Pancreas (tissue), 10 donors: ENCODE measurements around the gene CASP1. TPM values are rescaled to one million over a fixed set of nuclear protein-coding genes. Genes with fewer than 3 reads are reported as not detected.
"Not testable (repeated sequence)": the region's sequence is repeated elsewhere in the genome, so short reads cannot be mapped to it uniquely, and the experiment has no call there.

ENCODE experiments used
- ATAC-seq, 4 donors: fragments of 200-7000 bp; cut with Tn5 transposase; one replicate each; pipeline versions ENCODE4 v1.8.0 to v1.9.1; 2020; ENCODE audit warnings: mild to moderate bottlenecking in 4 of 4, moderate library complexity in 4 of 4
- DNase-seq, 6 donors: peaks; one replicate each; pipeline ENCODE4 v3.0.0-alpha.2; 2020
- FAIRE-seq: peaks from 2 replicates; lab custom pipeline; 2012; peaks lifted over from hg19 to GRCh38; lab: Jason Lieb, UNC
- H3K27ac ChIP-seq, 4 donors: fragments of 200-600 bp; sonication (generic); 1 replicate in 3 of 4; 2 replicates in 1 of 4; pipeline versions ENCODE4 v1.5.0 to v1.8.0; 2020
- H3K27me3 ChIP-seq, 4 donors: fragments of 200-600 bp; one replicate each; pipeline ENCODE4 v1.8.0; 2021
- H3K36me3 ChIP-seq, 3 donors: fragments of 200-600 bp; sonication (generic) in 1 of 3; one replicate each; pipeline versions ENCODE4 v1.5.0 to v1.8.0; 2020 to 2021
- H3K4me1 ChIP-seq, 3 donors: fragments of 200-600 bp; one replicate each; pipeline ENCODE4 v1.8.0; 2021
- H3K4me3 ChIP-seq, 4 donors: fragments of 200-600 bp; sonication (generic) in 2 of 4; one replicate each; pipeline versions ENCODE4 v1.5.0 to v1.8.0; 2020 to 2021
- H3K9me3 ChIP-seq, 4 donors: fragments of 200-600 bp; one replicate each; pipeline ENCODE4 v1.8.0; 2021
- WGBS, 2 donors: extraction: QIAGEN DNeasy Blood & Tissue Kit; methylation state at CpG; one replicate each; pipeline ENCODE4 v1.1.7; 2013; 5-methylcytosine and 5-hydroxymethylcytosine counted together
- intact Hi-C, 3 donors: fragments of 100-400 bp; cut with DNase I; formaldehyde crosslinking; loops; one replicate each; pipeline versions ENCODE4 v1.11.1 to v1.14.2; 2022
- polyA plus RNA-seq, 2 donors: library from polyadenylated mRNA; stranded (reverse); fragments of 200-250 nt; gene quantifications; one replicate each; pipeline ENCODE4 v1.2.3, GENCODE V29; 2013
- total RNA-seq, 6 donors: library from RNA; stranded (reverse); fragmentation: NEBNext Ultra II Directional in 4 of 6; extraction: Animal tissue kit (Norgen Biotek cat#: 25700) in 4 of 6; gene quantifications; one replicate each; pipeline versions ENCODE4 v1.2.1 to v1.2.4, GENCODE V29; 2021 to 2023
- TF ChIP-seq, protein P1 (sequence below), 4 donors: fragments of 200-600 bp; sonication (generic) in 3 of 4; IDR thresholded peaks; one replicate each; pipeline versions ENCODE4 v1.5.0 to v1.8.0; 2021; ENCODE audit warnings: antibody characterized with exemption in 4 of 4
- donor health status: healthy with polysubstance abuse.
- donor health status: DM: no; HTN: no; CAD: no; lungs with moderate emphysema.
- donor health status: DM: no; HTN: no; CAD: no.
- donor health status: control.
- donor health status: control.
- donor health status: Bipolar disorder and iron deficiency.
- donor health status: DM: yes; HTN: yes; CAD: no.
- donor health status: DM: no; HTN: no; CAD: no.
- donor health status: DM: no; HTN: no; CAD: no.
- donor health status: DM: yes; HTN: yes; CAD: no.

CASP1 gene
- total and polyA plus RNA-seq, 8 donors = 1.9 to 17.4 (median 5.4) TPM

DNA sequence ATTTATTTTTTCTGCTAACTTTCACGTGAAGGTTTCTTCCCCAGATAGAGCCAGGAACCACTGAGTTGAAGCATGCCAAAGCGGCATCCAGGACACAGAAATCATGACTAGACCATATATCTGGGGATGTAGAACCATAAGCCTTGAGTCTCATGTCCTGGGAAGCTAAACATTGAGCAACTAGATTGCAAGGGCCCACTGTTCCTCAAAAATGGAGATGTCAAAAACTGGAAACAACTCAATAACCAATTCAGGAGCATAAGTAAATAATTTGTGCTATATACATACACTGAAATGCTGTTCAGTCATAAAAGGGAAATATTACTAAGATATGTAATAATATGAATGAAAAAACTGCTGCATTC lies 39.2 kb upstream of the CASP1 start:
- ATAC-seq (no peak), FAIRE-seq (no peak), DNase-seq (no peak)
- intact Hi-C loops = no loop called here
- WGBS, 2 donors = 85 to 88% methylated on average over 2 of the region's 2 CpGs
- H3K36me3 ChIP-seq = no peaks in the 10 kb centered on the region
- no peaks in the 10 kb centered on the region for H3K9me3 ChIP-seq
- no peak overlapping the region for H3K27ac ChIP-seq
- H3K27me3 ChIP-seq = no peaks in the 10 kb centered on the region
- peaks cover 0 to 6% (median 4%) of the 10 kb centered on the region in 3 donors for H3K4me1 ChIP-seq
- TF ChIP-seq, protein P1, sequence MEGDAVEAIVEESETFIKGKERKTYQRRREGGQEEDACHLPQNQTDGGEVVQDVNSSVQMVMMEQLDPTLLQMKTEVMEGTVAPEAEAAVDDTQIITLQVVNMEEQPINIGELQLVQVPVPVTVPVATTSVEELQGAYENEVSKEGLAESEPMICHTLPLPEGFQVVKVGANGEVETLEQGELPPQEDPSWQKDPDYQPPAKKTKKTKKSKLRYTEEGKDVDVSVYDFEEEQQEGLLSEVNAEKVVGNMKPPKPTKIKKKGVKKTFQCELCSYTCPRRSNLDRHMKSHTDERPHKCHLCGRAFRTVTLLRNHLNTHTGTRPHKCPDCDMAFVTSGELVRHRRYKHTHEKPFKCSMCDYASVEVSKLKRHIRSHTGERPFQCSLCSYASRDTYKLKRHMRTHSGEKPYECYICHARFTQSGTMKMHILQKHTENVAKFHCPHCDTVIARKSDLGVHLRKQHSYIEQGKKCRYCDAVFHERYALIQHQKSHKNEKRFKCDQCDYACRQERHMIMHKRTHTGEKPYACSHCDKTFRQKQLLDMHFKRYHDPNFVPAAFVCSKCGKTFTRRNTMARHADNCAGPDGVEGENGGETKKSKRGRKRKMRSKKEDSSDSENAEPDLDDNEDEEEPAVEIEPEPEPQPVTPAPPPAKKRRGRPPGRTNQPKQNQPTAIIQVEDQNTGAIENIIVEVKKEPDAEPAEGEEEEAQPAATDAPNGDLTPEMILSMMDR (IDR thresholded peaks at IDR 0.05) = no peak
- H3K4me3 ChIP-seq = no peak overlapping the region

DNA sequence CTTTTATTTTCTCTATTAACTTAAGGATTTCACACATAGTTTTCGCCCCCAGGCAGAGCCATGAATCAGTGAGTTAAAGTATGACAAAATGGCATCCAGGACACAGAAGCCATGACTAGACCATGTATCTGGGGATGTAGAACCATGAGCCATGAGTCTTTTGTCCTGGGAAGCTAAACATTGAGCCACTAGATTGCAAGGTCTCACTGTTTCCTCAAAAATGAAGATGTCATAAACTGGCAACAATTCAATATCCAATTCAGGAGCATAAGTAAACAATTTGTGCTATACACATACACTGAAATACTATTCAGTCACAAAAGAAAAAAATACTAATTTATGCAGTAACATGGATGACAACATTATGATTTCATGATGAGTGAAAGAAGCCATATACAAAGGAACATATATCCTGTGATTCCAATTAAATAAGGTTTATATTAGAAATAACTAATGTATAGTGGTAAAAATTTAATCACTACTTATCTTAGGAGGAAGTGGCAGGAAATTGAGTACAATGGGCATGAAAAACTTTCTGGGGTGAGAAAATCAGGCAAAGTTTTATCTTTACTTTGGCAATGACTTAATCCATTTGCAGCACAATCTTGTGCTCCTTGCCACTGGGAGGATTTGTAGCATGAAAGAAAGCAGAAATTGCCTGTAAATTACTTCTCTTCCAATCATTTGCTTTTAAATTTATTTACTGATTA lies 38.7 kb upstream of the CASP1 start:
- TF ChIP-seq, protein P1 (IDR thresholded peaks at IDR 0.05) = no peak
- H3K27ac ChIP-seq = no peak overlapping the region
- no peak for ATAC-seq
- no peak for DNase-seq
- no peaks in the 10 kb centered on the region for H3K9me3 ChIP-seq
- WGBS, 2 donors = 63 to 82% methylated on average over 1 of the region's 1 CpG
- FAIRE-seq = no peak
- H3K4me3 ChIP-seq = no peak overlapping the region
- H3K36me3 ChIP-seq = no peaks in the 10 kb centered on the region
- intact Hi-C loops = no loop called here
- H3K4me1 ChIP-seq = peaks cover 0 to 6% (median 4%) of the 10 kb centered on the region in 3 donors
- no peaks in the 10 kb centered on the region for H3K27me3 ChIP-seq

DNA sequence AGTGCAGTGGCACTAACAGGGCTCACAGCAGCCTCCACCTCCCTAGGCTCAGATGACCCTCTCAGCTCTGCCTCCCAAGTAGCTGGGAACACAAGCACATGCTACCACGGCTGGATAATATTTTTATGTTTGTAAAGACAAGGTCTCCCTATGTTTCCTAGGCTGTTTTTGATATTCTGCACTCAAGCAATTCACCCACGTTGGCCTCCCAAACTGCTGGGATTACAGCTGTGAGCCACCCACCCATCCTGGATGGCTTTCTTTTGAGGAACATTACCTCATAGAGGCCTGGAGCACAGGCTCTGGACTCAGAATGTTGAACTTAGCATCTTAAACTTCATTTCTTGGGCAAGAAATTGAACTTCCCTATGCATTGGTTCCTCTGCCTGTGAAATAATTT lies 37.1 kb upstream of the CASP1 start:
- H3K27me3 ChIP-seq, H3K4me1 ChIP-seq, H3K27ac ChIP-seq, H3K9me3 ChIP-seq, intact Hi-C loops, DNase-seq, H3K36me3 ChIP-seq, FAIRE-seq, H3K4me3 ChIP-seq, ATAC-seq: not testable (repeated sequence)
- 44 to 69% methylated on average over 1 of the region's 2 CpGs for WGBS, 2 donors

GRCh38 chr11:105071089-105071732 lies 36.3 kb upstream of the CASP1 start:
- H3K27me3 ChIP-seq = no peaks in the 10 kb centered on the region
- intact Hi-C loops = no loop called here
- no peaks in the 10 kb centered on the region for H3K36me3 ChIP-seq
- FAIRE-seq (no peak), ATAC-seq (no peak), DNase-seq (no peak)
- peaks cover 0 to 4% (median 2%) of the 10 kb centered on the region in 3 donors for H3K4me1 ChIP-seq
- 83 to 86% methylated on average over 4 of the region's 4 CpGs for WGBS, 2 donors
- H3K9me3 ChIP-seq = no peaks in the 10 kb centered on the region
- TF ChIP-seq, protein P1 (IDR thresholded peaks at IDR 0.05) = no peak
- no peak overlapping the region for H3K4me3 ChIP-seq
- no peak overlapping the region for H3K27ac ChIP-seq

DNA sequence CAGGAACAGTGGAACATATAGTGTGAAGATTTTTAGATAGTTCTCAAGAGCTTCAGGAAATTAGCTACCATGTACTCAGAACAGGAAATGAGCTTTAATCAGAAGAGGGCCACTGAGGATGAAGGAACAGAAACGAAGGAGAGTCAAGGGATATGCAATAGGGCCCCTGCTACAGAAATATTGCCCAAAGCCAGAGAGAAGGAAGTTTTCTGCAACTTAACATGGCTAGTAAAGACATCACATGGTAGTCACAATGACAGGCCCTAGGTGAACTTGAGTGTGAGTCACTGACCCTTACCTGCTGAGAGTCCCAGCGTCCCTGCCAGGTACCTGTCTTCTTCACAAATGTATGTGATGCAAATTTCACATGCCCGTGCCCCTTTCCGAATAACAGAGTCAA lies 35.4 kb upstream of the CASP1 start:
- TF ChIP-seq, protein P1 (IDR thresholded peaks at IDR 0.05) = no peak
- DNase-seq = no peak
- Histone ChIP-seq H3K9me3 (no peaks in the 10 kb centered on the region), H3K4me3 (no peak overlapping the region), H3K27me3 (no peaks in the 10 kb centered on the region), H3K27ac (no peak overlapping the region), H3K36me3 (no peaks in the 10 kb centered on the region), H3K4me1 (no peaks in the 10 kb centered on the region)
- no peak for FAIRE-seq
- WGBS, 2 donors = 88 to 91% methylated on average over 4 of the region's 4 CpGs
- no peak for ATAC-seq
- intact Hi-C loops = no loop called here

- DNase-seq, H3K4me1 ChIP-seq, H3K27me3 ChIP-seq, H3K36me3 ChIP-seq, intact Hi-C loops, H3K27ac ChIP-seq, H3K9me3 ChIP-seq, H3K4me3 ChIP-seq, FAIRE-seq, ATAC-seq: not testable (repeated sequence)
- 6 to 82% methylated on average over 1 to 2 of the region's 2 CpGs for WGBS, 2 donors
These were observed 34.8 kb upstream of the CASP1 start for GRCh38 chr11:105069749-105070148.

DNA sequence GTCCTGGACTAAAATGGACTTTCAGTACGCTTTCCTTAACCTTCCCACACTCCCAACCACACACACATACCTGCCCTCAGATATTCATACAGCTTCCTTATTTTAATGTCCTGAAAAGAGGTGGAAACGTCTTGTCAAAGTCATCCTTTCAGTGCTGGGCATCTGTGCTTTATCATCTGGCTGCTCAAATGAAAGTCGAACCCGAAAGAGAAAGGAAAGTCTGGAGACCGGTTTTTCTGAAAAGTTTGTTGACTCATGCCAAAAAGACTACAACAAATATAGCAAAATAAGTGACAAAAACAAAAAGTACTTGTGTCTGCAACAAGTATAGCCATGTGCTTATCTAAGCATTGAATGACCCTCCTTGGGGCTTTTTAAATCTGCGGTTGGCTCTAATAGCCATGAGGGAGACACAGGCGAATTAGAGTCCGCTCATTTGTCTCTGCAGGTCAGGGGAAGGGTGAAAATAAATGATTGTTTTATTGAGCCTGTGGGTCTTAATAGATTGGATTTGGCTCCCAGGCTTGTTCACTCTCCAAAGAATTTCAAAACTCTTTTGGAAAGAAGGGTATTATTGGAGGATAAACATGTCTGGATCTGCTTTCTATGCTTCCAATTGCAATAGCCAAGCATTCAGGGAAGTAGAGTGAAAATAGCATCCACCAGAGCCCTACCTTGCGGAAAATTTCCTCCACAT lies 28.4 kb upstream of the CASP1 start:
- H3K4me3 ChIP-seq, intact Hi-C loops, H3K9me3 ChIP-seq, H3K27me3 ChIP-seq, H3K36me3 ChIP-seq, H3K4me1 ChIP-seq, DNase-seq, FAIRE-seq, H3K27ac ChIP-seq, ATAC-seq: not testable (repeated sequence)
- WGBS, 2 donors = 50 to 60% methylated on average over 9 of the region's 9 CpGs
